HG02938 (cell line): ENCODE measurements around the gene SUN2.
"Not testable (repeated sequence)": the region's sequence is repeated elsewhere in the genome, so short reads cannot be mapped to it uniquely, and the experiment has no call there.

Experiments
- ATAC-seq: cut with Tn5 transposase; IDR thresholded peaks from one replicate; pipeline ENCODE4 v1.9.1; 2021; ENCODE audit warnings: mild to moderate bottlenecking, moderate library complexity; ENCODE audit not compliant: unreplicated experiment

Gene SUN2

GRCh38 chr22:38755911-38756532 is at the start of gene SUN2:
SUN2 (minus strand) TSS chr22:38755998; CDS start chr22:38752628, 3,370 bp downstream.
- peak; percentile 58 for ATAC-seq

DNA sequence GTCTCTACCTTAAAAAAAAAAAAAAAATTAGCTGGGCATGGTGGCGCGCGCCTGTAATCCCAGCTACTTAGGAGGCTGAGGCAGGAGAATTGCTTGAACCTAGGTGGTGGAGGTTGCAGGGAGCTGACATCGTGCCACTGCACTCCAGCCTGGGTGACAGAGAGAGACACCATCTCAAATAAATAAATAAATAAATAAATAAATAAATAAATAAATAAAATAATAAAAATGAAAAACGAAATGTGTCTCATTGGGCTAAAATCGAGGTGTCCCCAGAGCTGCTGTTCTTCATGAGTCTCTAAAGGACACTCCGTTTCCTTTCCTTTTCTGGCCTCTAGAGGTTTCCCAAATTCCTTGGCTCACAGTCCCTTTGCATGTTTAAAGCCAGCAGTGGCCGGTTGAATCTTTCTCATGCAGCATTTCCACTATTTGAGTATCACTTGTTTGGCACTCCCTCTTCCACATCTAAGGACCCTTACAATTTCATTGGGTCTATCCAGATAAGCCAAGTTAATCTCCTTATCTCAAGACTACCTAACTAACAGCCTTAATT is 49.3 kb upstream of the SUN2 start:
- ATAC-seq, result not testable (repeated sequence)

DNA sequence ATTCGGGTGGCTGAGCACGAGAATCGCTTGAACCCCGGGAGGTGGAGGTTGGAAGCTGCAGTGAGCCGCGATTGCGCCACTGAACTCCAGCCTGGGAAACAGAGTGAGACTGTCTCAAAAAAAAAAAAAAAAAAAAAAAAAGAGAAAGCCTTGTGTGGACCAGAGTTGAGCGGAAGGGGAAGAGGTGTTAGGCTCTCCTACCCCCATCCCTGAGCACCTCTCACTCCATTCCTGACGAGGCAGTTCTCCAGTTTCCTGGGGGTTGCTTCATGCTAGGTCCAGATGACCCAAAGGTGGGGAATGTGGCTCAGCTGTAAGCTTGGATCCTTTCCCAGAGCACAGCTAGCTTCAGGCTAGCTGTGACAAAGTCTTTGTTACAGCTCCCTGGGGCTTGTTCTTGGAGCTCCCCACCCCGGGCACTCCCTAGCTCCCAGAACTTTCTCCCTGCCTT is 46.9 kb upstream of the SUN2 start:
- ATAC-seq, result no peak

DNA sequence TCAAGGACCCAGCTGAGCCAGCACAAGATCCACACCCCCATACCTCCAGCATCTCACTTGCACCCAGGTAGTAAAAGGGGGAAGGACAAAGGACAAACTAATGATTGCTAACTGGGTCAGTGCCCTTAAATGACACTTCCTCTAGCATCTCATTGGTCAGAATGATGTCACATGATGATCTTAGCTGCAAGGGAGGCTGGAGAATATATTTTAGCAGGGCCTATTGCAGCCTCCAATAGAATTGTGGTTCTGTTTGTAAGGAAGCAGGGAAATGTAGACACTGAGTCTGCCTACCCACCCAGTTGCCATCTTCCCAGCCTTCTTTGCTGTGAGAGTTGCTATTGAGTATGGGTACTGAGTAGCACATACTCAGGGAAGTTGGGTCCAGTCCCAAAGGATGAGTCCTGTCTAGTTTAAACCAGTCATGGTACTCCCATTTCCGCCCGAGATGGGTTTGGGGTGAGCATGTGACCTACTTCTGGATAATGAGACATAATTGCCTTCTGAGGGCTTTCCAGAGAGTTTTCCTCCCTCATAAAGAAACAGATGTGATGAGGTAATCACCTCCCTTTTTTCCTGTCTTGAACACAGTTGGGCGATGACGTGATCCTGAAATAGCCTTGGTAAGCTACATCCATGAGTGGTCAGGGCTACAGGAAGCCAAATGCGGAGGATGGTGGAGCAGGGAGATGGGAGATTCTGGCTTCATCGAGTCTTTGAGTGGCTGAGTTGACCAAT is 43.6 kb upstream of the SUN2 start:
- no peak for ATAC-seq

DNA sequence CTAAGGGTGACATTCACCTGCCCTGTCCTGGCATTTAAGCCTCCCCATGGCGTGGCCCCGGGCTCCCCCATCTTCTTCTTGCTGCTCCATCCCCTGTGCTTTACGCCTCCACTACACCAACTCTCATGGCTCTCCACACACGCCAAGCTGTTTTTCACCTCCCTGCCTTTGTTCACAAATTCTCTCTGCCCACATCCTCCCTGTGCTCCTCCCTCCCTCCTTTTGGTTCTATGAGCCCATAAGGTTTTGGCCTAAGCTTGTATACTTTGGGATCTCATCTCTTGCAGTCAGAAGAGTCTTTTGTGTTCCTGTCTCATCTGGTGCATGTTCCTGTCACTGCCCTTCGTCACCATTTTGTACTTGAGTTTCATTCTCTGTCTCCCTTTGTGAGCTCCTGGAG is 42.7 kb upstream of the SUN2 start:
- ATAC-seq, result no peak

DNA sequence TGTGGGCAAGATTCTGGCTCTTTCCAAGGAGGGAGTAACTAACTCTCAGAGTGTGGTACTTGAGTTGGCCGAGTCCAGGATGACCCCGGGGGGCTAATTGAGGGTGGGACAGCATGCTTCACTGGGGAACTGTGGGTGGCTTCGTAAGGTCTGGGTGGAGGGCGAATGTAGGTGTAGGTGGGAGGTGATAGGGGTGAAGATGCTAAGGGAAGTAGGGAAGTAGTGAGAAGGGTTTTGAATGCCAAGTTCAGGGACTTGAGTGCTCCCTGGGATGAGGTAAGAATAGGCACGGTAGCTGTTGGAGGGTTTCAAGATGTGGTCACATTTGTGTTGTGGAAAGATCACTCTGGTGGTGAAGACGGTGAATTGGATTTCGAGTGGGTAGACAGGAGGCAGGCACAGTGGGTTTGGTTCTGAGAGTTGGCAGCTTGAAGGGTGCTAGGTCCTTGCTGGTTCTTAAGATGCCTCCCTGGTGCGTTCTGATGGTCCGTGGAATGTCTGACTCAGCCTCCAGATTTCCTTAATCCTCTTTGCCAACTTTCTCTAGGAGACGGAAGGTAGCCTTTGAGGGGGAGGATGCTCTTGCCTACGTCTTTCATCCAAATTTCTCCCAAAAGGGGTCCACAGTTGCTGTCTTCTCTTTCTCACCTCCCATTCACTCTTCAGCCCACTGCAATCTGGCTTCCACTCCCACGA is 40.6 kb upstream of the SUN2 start:
- ATAC-seq, result no peak

- ATAC-seq, result no peak
Observed at GRCh38 chr22:38795569-38795968, 39.8 kb upstream of the SUN2 start.

- ATAC-seq, result peak; percentile 97
Observed at GRCh38 chr22:38793721-38794466, 38.1 kb upstream of the SUN2 start, which contains the start of gene DNAL4. DNAL4 (minus strand) TSS chr22:38794143; CDS start chr22:38782731, 11,412 bp downstream.

DNA sequence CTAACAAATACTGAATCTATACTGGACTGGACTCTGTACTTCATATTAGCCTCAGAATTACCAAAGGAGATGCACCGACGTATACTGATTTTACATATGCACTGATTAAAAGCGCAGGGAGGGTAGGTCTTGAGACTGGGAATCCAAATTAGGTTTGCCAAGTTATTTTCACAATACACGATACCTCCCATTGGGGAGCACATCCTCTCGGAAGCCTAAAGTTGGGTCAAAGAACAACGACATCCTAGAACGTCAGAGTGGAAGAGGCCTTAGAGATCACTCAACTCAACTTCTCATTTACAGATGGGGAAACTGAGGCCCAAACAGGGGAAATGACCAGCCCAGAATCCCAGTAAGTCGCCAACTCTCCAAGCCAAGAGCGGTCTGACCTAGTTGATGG is 37.5 kb upstream of the SUN2 start:
- no peak for ATAC-seq

DNA sequence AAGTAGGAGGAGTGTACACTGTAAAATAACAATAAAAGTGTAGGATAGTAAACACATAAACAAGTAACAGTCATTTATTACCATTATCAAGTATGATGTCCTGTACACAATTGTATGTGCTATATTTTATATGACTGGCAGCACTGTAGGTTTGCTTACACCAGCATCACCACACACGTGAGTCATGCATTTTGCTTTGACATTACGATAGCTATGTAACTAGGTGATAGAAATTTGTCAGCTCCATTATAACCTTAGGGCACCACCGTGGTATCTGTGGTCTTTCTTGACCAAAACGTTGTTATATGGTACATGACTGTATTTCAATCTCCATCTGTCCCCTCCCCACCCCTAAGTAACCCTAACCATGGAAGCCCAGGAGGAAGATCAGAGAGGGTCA is 37.0 kb upstream of the SUN2 start:
- no peak for ATAC-seq

GRCh38 chr22:38789606-38790005 is 33.8 kb upstream of the SUN2 start:
- ATAC-seq, result no peak

DNA sequence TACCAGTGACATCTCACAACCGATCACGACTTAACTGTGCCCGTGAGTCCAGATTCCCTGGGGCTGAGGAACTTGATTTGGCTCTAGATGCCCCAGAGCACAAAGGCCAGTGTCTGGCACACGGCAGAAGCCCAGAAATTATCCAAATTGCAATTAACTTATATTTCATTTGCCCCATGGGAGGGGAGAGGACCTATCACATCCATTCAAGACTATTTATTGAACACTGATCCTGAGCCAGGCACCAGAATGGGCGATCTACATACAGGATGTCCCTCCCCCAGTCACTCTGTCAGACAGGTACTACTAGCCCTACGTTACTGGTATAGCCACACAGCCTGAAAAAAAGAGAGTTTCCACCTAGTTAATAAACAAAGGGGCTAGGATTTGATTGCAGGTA is 33.0 kb upstream of the SUN2 start:
- no peak for ATAC-seq

DNA sequence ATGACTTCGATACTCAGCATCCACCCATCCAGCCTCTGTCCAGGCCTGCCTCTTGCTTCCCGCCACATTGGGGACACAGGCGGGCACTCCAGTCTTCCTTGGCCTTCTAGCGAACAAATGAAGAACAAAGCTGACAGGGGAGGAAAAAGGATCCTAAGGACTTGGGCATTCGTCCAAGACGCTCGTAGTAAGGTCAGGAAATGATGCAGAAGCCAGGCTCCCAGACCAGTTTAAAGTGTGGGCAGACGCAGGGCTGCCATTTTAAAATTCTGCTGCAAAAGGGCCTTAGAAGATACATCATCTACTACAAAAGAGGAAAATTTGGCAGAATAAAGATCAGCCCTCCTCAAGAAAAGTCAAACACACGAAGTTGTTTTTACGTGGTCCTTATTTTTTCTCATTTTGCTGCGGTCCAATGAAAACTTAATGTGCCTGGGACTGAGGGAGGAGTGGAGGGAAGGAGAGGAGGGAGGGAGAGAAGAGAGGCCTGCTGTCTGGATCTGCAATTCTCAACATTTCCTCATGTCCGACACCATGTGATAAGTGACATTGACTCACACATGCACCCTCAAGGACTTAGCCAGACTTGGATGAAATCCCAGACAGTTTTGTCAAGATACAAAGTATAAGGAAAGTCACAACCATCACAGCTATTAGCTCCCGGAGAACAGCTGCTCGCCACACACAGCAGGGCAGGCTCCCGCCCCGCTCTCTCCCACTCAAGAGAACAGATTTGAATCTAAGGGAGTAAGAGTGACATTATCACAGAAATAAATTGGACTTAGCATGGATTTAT is 32.4 kb upstream of the SUN2 start:
- no peak for ATAC-seq

DNA sequence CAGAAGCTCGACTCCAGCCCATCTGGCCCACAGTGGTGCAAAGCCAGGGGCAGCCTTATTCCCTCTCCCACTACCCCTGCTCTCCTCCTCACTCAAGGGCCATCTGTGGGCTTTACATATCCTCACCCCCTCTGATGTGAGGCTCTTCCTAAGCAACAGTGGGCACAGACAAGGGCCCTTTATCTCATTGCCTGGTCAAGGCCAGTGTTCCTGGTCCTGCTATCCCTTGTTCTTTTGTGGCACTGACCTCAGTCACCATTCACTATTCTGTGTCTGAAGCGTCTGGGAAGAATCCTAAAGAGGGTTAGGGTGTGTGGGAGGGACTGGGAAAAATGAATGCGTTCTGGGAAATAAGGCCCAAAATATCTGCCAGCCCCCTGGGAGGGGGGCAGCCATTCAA is 30.8 kb upstream of the SUN2 start:
- ATAC-seq, result no peak

DNA sequence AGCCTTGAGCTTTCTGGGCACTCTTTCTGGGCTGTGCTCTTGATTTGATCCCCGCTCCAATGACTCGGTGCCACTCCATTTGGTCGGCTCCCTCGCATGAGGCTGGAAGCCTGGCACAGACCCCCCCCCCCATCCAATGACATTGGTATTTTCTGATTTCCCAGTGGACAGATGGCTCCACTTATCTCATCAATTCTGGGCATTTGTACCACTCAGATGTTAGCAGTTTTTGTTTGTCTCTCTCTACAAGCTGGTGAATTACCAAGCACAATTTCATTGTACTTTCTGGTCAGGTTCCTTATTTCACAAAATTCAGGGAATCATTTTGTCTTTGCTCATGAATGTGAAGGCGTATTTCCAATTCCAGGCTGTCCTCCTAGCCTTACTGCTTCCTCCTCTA is 29.1 kb upstream of the SUN2 start:
- ATAC-seq, result no peak

DNA sequence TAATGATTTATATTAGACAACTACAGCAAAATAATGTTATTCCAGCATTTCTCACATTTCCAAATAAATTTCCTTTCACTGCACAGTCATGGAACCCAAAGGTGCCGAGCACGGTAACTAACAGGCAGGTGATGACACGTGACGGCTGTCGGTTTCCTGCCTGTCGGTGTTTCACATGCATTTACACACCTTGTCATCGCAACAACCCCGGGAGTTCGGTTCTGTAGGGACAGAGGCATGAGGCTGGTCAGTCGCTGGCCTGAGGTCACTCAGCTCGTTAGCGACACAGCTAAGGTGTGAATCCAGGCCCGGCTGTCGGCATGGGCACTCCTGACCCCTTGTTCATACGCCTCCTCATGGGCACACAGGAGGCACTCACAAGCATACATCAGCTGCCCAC is 28.2 kb upstream of the SUN2 start:
- ATAC-seq, result no peak

DNA sequence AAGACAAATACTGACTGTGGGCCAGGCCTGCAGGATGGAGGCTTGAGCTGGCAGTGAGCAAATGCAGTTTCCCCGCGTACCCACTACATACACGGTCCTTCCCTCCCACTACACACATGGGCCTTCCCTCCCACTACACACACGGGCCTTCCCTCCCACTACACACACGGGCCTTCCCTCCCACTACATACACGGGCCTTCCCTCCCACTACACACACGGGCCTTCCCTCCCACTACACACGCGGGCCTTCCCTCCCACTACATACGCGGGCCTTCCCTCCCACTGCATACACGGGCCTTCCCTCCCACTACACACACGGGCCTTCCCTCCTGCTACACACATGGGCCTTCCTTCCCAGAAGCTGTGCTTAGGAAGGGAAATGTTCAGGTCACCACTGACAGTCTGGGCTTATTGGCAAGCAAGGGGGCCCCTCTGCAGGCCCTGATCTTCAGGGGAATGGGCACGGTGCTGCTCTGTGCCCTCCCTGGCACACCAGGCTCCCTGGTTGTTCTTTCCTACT is 27.4 kb upstream of the SUN2 start:
- no peak for ATAC-seq

- no peak for ATAC-seq
Observed at GRCh38 chr22:38782402-38783094, 26.8 kb upstream of the SUN2 start.

DNA sequence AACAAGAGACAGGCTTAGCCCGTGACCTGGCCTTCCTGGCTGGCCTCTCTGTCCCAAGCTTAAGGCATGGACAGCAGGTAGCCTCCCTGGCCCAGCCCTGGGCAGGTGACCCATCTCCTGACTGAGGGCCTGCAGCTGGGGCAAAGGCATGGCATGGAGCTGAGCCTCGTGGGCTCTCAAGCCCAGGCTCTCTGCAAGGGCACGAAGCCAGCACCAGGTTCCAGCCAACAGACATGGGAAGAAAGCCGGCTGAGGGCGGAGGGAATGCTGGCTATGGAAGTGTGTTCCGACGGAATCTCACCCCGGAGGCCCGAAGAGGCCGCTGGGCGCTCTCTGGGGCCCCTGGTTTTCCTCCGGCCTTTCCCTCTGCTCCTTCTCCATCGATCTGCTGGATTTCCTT is 25.2 kb upstream of the SUN2 start:
- ATAC-seq, result no peak
